Hematopoietic multipotent progenitor cell treated with erythropoietin and hydrocortisone succinate and interleukin-3 and kit ligand, for 15 days (in vitro differentiated cells): ENCODE results near the gene WDFY3.

Source experiments
- DNase-seq: peaks from one replicate; pipeline ENCODE4 v3.0.0-alpha.2; 2015; ENCODE audit warnings: low spot score

The WDFY3 gene

GRCh38 chr4:84944947-84945346, 21.5 kb downstream of the WDFY3 start:
- no peak for DNase-seq

- no peak for DNase-seq
These were observed 25.5 kb downstream of the WDFY3 start for GRCh38 chr4:84940960-84941359.

GRCh38 chr4:84939113-84939512, 27.4 kb downstream of the WDFY3 start:
- DNase-seq, result no peak

- DNase-seq, result no peak
These were observed 28.2 kb downstream of the WDFY3 start for GRCh38 chr4:84938316-84938715.

GRCh38 chr4:84937381-84937977, 29.0 kb downstream of the WDFY3 start:
- DNase-seq, result no peak

GRCh38 chr4:84936123-84936522, 30.4 kb downstream of the WDFY3 start:
- no peak for DNase-seq

- no peak for DNase-seq
These were observed 34.0 kb downstream of the WDFY3 start for GRCh38 chr4:84932462-84932861.

GRCh38 chr4:84931961-84932360, 34.5 kb downstream of the WDFY3 start:
- no peak for DNase-seq

- no peak for DNase-seq
These were observed 35.2 kb downstream of the WDFY3 start for GRCh38 chr4:84931274-84931673.

GRCh38 chr4:84928089-84928488, 38.4 kb downstream of the WDFY3 start:
- no peak for DNase-seq

GRCh38 chr4:84927428-84927827, 39.1 kb downstream of the WDFY3 start:
- no peak for DNase-seq

GRCh38 chr4:84925558-84925957, 40.9 kb downstream of the WDFY3 start:
- DNase-seq, result no peak

- DNase-seq, result no peak
These were observed 42.1 kb downstream of the WDFY3 start for GRCh38 chr4:84924434-84924833.

- no peak for DNase-seq
These were observed 45.9 kb downstream of the WDFY3 start for GRCh38 chr4:84920617-84921016.

- no peak for DNase-seq
These were observed 48.5 kb downstream of the WDFY3 start for GRCh38 chr4:84917869-84918600.

GRCh38 chr4:84917086-84917821, 49.2 kb downstream of the WDFY3 start:
- no peak for DNase-seq

- DNase-seq, result no peak
These were observed 50.3 kb downstream of the WDFY3 start for GRCh38 chr4:84916227-84916626.

GRCh38 chr4:84915396-84915780, 51.1 kb downstream of the WDFY3 start:
- DNase-seq, result no peak

- DNase-seq, result no peak
These were observed 51.6 kb downstream of the WDFY3 start for GRCh38 chr4:84914686-84915395.

GRCh38 chr4:84913176-84913575, 53.3 kb downstream of the WDFY3 start:
- no peak for DNase-seq

- DNase-seq, result no peak
These were observed 53.7 kb downstream of the WDFY3 start for GRCh38 chr4:84912741-84913140.

- DNase-seq, result no peak
These were observed 57.6 kb downstream of the WDFY3 start for GRCh38 chr4:84908876-84909275.

GRCh38 chr4:84907145-84907544, 59.3 kb downstream of the WDFY3 start:
- DNase-seq, result no peak
